HUES48 (cell line): ENCODE results near the gene SMIM41.

Experiments used
- H3K27ac ChIP-seq: one replicate; pipeline ENCODE4 v1.7.0; 2013; ENCODE audit warnings: low read depth, low read length, inconsistent platforms
- H3K27me3 ChIP-seq: 2 replicates; pipeline ENCODE4 v1.6.1; 2013; ENCODE audit warnings: mild to moderate bottlenecking, low read length; ENCODE audit not compliant: control insufficient read depth, insufficient read depth
- H3K36me3 ChIP-seq: 2 replicates; pipeline ENCODE4 v1.6.1; 2013; ENCODE audit warnings: low read length; ENCODE audit not compliant: control insufficient read depth, insufficient read depth
- H3K4me1 ChIP-seq: 2 replicates; pipeline ENCODE4 v1.6.1; 2013; ENCODE audit warnings: mild to moderate bottlenecking, low read length; ENCODE audit not compliant: control insufficient read depth, insufficient read depth
- H3K4me3 ChIP-seq: 2 replicates; pipeline ENCODE4 v1.5.1; 2013; ENCODE audit warnings: mild to moderate bottlenecking, low read depth, low read length
- H3K9ac ChIP-seq: 2 replicates; pipeline ENCODE4 v1.6.1; 2013; ENCODE audit warnings: mild to moderate bottlenecking, low read depth, low read length, moderate library complexity
- H3K9me3 ChIP-seq: 2 replicates; pipeline ENCODE4 v1.6.1; 2013; ENCODE audit warnings: low read length; ENCODE audit not compliant: control insufficient read depth, insufficient read depth

The SMIM41 gene

GRCh38 chr12:52119398-52120254 lies 40.1 kb downstream of the SMIM41 start:
- H3K4me1 ChIP-seq, result peaks cover 30% of the 10 kb centered on the region
- no peaks in the 10 kb centered on the region for H3K27me3 ChIP-seq
- no peaks in the 10 kb centered on the region for H3K9me3 ChIP-seq
- no peaks in the 10 kb centered on the region for H3K36me3 ChIP-seq
- H3K4me3 ChIP-seq, result peak overlapping the region; percentile 4; the same call in 1 of the 2 replicates
- H3K9ac ChIP-seq, result no peak overlapping the region
- no peak overlapping the region for H3K27ac ChIP-seq

GRCh38 chr12:52120951-52121823 lies 41.7 kb downstream of the SMIM41 start:
- no peak overlapping the region for H3K9ac ChIP-seq
- H3K9me3 ChIP-seq, result no peaks in the 10 kb centered on the region
- peaks cover 44% of the 10 kb centered on the region for H3K4me1 ChIP-seq
- no peaks in the 10 kb centered on the region for H3K36me3 ChIP-seq
- no peak overlapping the region for H3K27ac ChIP-seq
- no peak overlapping the region for H3K4me3 ChIP-seq
- H3K27me3 ChIP-seq, result no peaks in the 10 kb centered on the region

- peak overlapping the region; percentile 42 for H3K4me3 ChIP-seq
- H3K9me3 ChIP-seq, result no peaks in the 10 kb centered on the region
- no peaks in the 10 kb centered on the region for H3K27me3 ChIP-seq
- no peaks in the 10 kb centered on the region for H3K36me3 ChIP-seq
- peaks cover 52% of the 10 kb centered on the region for H3K4me1 ChIP-seq
- H3K9ac ChIP-seq, result no peak overlapping the region
- no peak overlapping the region for H3K27ac ChIP-seq
Measured at GRCh38 chr12:52121824-52122539, 42.5 kb downstream of the SMIM41 start.

- no peak overlapping the region for H3K27ac ChIP-seq
- H3K27me3 ChIP-seq, result no peaks in the 10 kb centered on the region
- H3K4me1 ChIP-seq, result peaks cover 57% of the 10 kb centered on the region
- H3K9me3 ChIP-seq, result no peaks in the 10 kb centered on the region
- peak overlapping the region; percentile 42; the same call in 1 of the 2 replicates for H3K4me3 ChIP-seq
- no peak overlapping the region for H3K9ac ChIP-seq
- no peaks in the 10 kb centered on the region for H3K36me3 ChIP-seq
Measured at GRCh38 chr12:52122540-52122871, 43.0 kb downstream of the SMIM41 start.

- Histone ChIP-seq H3K9ac (no peak overlapping the region), H3K27me3 (no peaks in the 10 kb centered on the region), H3K27ac (no peak overlapping the region), H3K36me3 (no peaks in the 10 kb centered on the region), H3K4me1 (peaks cover 59% of the 10 kb centered on the region), H3K9me3 (no peaks in the 10 kb centered on the region), H3K4me3 (no peak overlapping the region)
Measured at GRCh38 chr12:52122904-52123303, 43.4 kb downstream of the SMIM41 start.

GRCh38 chr12:52123487-52124186 lies 44.1 kb downstream of the SMIM41 start:
- Histone ChIP-seq H3K36me3 (no peaks in the 10 kb centered on the region), H3K9me3 (no peaks in the 10 kb centered on the region), H3K27ac (no peak overlapping the region), H3K4me1 (peaks cover 59% of the 10 kb centered on the region), H3K27me3 (no peaks in the 10 kb centered on the region), H3K4me3 (no peak overlapping the region), H3K9ac (no peak overlapping the region)

GRCh38 chr12:52125476-52125900 lies 46.0 kb downstream of the SMIM41 start:
- no peaks in the 10 kb centered on the region for H3K36me3 ChIP-seq
- peak overlapping the region; percentile 19; the same call in 1 of the 2 replicates for H3K4me3 ChIP-seq
- peaks cover 52% of the 10 kb centered on the region for H3K4me1 ChIP-seq
- no peaks in the 10 kb centered on the region for H3K27me3 ChIP-seq
- peak overlapping the region; percentile 93 for H3K27ac ChIP-seq
- peak overlapping the region; percentile 55 for H3K9ac ChIP-seq
- H3K9me3 ChIP-seq, result no peaks in the 10 kb centered on the region

GRCh38 chr12:52126050-52126604 lies 46.6 kb downstream of the SMIM41 start:
- Histone ChIP-seq H3K27ac (peak overlapping the region; percentile 93), H3K4me1 (peaks cover 56% of the 10 kb centered on the region), H3K4me3 (peak overlapping the region; percentile 19; the same call in 1 of the 2 replicates), H3K9me3 (no peaks in the 10 kb centered on the region), H3K27me3 (no peaks in the 10 kb centered on the region), H3K9ac (peak overlapping the region; percentile 55), H3K36me3 (no peaks in the 10 kb centered on the region)

- Histone ChIP-seq H3K27me3 (no peaks in the 10 kb centered on the region), H3K36me3 (no peaks in the 10 kb centered on the region), H3K27ac (peak overlapping the region; percentile 93), H3K4me1 (peaks cover 52% of the 10 kb centered on the region), H3K9me3 (no peaks in the 10 kb centered on the region), H3K9ac (no peak overlapping the region), H3K4me3 (no peak overlapping the region)
Measured at GRCh38 chr12:52126605-52127578, 47.4 kb downstream of the SMIM41 start.
